ENCODE results near the gene SDK1. TPM values are rescaled to one million over a fixed set of nuclear protein-coding genes. Genes with fewer than 3 reads are reported as not detected.

Gene SDK1, protein sequence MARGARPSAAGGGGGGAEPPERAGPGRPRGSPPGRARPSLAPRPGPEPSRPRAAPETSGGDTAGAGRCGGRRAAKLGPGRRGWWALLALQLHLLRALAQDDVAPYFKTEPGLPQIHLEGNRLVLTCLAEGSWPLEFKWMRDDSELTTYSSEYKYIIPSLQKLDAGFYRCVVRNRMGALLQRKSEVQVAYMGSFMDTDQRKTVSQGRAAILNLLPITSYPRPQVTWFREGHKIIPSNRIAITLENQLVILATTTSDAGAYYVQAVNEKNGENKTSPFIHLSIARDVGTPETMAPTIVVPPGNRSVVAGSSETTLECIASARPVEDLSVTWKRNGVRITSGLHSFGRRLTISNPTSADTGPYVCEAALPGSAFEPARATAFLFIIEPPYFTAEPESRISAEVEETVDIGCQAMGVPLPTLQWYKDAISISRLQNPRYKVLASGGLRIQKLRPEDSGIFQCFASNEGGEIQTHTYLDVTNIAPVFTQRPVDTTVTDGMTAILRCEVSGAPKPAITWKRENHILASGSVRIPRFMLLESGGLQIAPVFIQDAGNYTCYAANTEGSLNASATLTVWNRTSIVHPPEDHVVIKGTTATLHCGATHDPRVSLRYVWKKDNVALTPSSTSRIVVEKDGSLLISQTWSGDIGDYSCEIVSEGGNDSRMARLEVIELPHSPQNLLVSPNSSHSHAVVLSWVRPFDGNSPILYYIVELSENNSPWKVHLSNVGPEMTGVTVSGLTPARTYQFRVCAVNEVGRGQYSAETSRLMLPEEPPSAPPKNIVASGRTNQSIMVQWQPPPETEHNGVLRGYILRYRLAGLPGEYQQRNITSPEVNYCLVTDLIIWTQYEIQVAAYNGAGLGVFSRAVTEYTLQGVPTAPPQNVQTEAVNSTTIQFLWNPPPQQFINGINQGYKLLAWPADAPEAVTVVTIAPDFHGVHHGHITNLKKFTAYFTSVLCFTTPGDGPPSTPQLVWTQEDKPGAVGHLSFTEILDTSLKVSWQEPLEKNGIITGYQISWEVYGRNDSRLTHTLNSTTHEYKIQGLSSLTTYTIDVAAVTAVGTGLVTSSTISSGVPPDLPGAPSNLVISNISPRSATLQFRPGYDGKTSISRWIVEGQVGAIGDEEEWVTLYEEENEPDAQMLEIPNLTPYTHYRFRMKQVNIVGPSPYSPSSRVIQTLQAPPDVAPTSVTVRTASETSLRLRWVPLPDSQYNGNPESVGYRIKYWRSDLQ (N-terminal part only)
- 9.5 to 12.2 TPM (median 10.9 TPM) in 3 replicates for total RNA-seq
- long read RNA-seq, partial matches to known transcripts: 6 of 10 reads
- long read RNA-seq, other reads (novel, unspliced or antisense): 4 of 10 reads

DNA sequence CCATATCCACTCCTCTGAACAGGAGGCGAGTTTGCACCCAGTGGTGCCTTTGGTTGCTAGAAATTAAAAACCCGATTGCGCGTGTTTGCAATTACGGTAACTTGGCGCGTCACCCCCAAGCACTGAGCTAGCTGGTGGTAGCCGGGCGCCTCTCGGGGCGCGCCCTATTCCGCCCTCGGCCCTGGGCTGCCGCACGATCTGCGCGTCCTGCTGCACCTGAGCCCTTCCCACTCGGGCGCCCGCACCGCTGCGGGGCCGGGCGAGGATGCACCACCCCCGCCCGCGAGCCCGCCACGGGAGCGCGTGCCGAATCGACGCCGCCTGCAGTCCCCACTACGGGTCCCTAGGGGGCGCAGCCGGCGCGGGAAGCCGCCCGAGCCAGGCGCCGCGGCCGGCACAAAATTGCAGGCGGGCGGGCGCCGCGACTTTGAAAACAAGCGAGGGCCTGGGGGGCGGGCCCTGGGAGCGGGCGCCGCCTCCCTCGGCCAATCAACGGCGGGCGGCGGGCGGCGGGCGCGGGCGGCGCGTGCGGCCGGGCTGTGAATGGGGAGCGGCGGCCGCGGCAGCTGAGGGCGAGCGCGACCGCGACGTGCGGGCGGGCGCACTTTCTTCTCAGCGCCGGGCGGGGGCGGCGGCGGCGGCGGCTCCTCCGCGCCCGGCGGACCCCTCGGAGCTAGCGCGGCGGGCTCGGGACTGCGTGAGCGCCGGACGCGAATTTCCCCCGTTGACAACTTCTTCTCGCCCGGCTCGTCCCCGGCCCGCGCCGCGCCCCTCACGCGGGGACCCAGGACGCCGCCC, at the start of gene SDK1:
Gene SDK1 (plus strand): TSS at position 602 of the 798 bp plus-strand sequence. CDS start 335 bp downstream, outside the sequence.
- TF ChIP-seq, protein P1, sequence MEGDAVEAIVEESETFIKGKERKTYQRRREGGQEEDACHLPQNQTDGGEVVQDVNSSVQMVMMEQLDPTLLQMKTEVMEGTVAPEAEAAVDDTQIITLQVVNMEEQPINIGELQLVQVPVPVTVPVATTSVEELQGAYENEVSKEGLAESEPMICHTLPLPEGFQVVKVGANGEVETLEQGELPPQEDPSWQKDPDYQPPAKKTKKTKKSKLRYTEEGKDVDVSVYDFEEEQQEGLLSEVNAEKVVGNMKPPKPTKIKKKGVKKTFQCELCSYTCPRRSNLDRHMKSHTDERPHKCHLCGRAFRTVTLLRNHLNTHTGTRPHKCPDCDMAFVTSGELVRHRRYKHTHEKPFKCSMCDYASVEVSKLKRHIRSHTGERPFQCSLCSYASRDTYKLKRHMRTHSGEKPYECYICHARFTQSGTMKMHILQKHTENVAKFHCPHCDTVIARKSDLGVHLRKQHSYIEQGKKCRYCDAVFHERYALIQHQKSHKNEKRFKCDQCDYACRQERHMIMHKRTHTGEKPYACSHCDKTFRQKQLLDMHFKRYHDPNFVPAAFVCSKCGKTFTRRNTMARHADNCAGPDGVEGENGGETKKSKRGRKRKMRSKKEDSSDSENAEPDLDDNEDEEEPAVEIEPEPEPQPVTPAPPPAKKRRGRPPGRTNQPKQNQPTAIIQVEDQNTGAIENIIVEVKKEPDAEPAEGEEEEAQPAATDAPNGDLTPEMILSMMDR (IDR thresholded peaks at IDR 0.05): peak; percentile 97
- peaks cover 13% of the 10 kb centered on the region for H3K4me1 Mint-ChIP-seq (ENCODE audit: low read depth)
- peak within 1 kb of the TSS; percentile 84 for H3K4me3 Mint-ChIP-seq (ENCODE audit: unreplicated experiment)
- peaks cover 2% of the 10 kb centered on the region for H3K27me3 Mint-ChIP-seq (ENCODE audit: low read depth)
- no peaks in the 10 kb centered on the region for H3K9me3 Mint-ChIP-seq (ENCODE audit: low read depth)
- DNase-seq (ENCODE audit: low spot score): no peak
- H3K36me3 Mint-ChIP-seq (ENCODE audit: low read depth): no peaks in the 10 kb centered on the region
- H3K27ac Mint-ChIP-seq (ENCODE audit: unreplicated experiment): peak within 1 kb of the TSS; percentile 32

DNA sequence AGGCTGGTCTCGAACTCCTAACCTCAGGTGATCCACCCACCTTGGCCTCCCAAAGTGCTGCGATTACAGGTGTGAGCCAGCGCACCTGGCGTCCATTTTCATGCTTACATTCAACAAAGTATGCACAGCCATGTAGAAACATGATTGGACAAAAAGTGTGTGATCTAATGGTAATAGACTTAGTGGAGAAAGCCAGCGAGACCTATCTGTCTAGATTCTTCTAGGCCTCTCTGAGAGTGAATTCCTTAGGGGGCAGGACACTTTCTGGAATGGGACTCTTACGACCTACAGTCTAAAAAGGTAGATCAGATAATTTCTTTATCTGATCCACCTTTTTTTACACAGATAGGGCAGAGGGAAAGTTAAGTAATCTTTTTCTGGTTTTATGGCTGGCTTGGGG, 46.3 kb upstream of the SDK1 start:
- Mint-ChIP-seq H3K4me3 (ENCODE audit: unreplicated experiment) (no peak overlapping the region), H3K36me3 (ENCODE audit: low read depth) (no peaks in the 10 kb centered on the region), H3K27me3 (ENCODE audit: low read depth) (peaks cover 16% of the 10 kb centered on the region), H3K27ac (ENCODE audit: unreplicated experiment) (no peak overlapping the region), H3K4me1 (ENCODE audit: low read depth) (no peaks in the 10 kb centered on the region), H3K9me3 (ENCODE audit: low read depth) (peaks cover 2% of the 10 kb centered on the region)
- no peak for DNase-seq (ENCODE audit: low spot score)
- TF ChIP-seq, protein P1 (IDR thresholded peaks at IDR 0.05): no peak

DNA sequence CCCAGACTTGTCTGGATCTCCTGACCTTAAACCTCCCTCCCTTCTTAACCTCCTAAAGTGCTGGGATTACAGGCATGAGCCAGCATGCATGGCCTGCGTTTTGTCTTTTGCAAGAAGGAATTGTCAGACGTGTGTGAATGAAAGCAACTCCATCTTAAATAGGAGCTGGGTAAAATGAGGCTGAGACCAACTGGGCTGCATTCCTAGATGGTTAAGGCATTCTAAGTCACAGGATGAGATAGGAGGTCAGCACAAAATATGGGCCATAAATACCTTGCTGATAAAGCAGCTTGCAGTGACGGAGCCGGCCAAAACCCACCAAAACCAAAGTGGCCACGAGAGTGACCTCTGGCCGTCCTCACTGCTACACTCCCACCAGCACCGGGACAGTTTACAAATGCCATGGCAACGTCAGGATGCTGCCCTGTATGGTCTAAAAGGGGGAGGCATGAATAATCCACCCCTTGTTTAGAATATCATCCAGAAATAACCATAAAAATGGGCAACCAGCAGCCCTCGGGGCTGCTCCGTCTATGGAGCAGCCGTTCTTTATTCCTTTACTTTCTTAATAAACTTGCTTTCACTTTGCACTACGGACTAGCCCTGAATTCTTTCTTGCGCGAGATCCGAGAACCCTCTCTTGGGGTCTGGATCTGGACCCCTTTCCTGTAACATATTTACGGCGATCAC, 41.2 kb upstream of the SDK1 start:
- Mint-ChIP-seq H3K4me3 (ENCODE audit: unreplicated experiment) (no peak overlapping the region), H3K27ac (ENCODE audit: unreplicated experiment) (no peak overlapping the region), H3K27me3 (ENCODE audit: low read depth) (peaks cover 22% of the 10 kb centered on the region), H3K4me1 (ENCODE audit: low read depth) (no peaks in the 10 kb centered on the region), H3K9me3 (ENCODE audit: low read depth) (no peaks in the 10 kb centered on the region), H3K36me3 (ENCODE audit: low read depth) (no peaks in the 10 kb centered on the region)
- TF ChIP-seq, protein P1 (IDR thresholded peaks at IDR 0.05): no peak
- no peak for DNase-seq (ENCODE audit: low spot score)

DNA sequence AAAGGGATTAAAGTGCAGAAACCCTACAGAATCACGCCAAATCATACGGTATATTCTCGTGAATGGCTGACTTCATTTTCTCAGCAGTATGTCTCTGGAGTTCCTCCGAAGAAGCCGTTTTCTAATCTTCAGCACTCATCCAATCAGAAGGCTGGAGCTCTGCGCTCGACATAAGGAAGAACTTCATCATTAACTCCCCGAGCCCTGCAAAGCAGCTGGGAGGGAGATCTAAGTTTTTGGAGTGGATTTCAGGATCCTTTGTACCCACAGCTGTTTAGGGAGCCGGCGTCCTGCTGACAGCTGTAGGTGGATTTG, 40.7 kb upstream of the SDK1 start:
- Mint-ChIP-seq H3K9me3 (ENCODE audit: low read depth) (no peaks in the 10 kb centered on the region), H3K4me1 (ENCODE audit: low read depth) (no peaks in the 10 kb centered on the region), H3K36me3 (ENCODE audit: low read depth) (no peaks in the 10 kb centered on the region), H3K27me3 (ENCODE audit: low read depth) (peaks cover 23% of the 10 kb centered on the region), H3K4me3 (ENCODE audit: unreplicated experiment) (no peak overlapping the region), H3K27ac (ENCODE audit: unreplicated experiment) (no peak overlapping the region)
- TF ChIP-seq, protein P1 (IDR thresholded peaks at IDR 0.05): no peak
- no peak for DNase-seq (ENCODE audit: low spot score)

Data from chondrocyte (in vitro differentiated cells).